Activated T-cell treated with anti-CD3 and anti-CD28 coated beads for 48 hours (primary cell): ENCODE results near the gene CCDC157.
"Not testable (repeated sequence)": the region's sequence is repeated elsewhere in the genome, so short reads cannot be mapped to it uniquely, and the experiment has no call there.

Experiments
- DNase-seq: peaks from one replicate; pipeline ENCODE4 v3.0.0-alpha.2; 2020; ENCODE audit warnings: low read depth

Gene CCDC157

DNA sequence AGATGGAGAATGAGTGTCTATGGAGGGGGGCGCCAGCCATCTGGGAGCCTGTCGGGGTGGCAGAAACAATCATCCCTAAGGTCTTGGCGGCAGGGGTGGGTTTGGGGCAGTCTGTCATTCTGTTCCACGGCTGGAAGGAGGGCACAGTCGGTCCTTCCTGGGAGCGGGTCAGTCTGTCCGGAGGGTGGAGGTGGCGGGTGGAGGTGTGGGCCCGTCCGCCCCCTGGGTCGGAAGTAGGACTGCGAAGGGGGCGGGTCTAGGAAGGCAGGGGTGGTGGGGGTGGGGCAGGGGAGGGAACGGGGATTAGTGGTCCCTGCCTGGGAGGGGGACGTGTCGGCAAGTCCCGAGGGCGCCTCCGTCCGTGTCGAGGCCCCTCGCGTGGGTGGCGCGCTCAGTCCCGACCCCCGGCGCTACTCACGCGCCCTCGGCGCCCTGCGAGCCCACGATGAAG lies 30.5 kb upstream of the CCDC157 start:
- peak; percentile 27 for DNase-seq

GRCh38 chr22:30326706-30327362 lies 30.0 kb upstream of the CCDC157 start, which contains the start of gene TBC1D10A:
TBC1D10A (minus strand) TSS chr22:30326941; CDS start chr22:30326881, 60 bp downstream.
- DNase-seq, result peak; percentile 94

GRCh38 chr22:30327864-30328345 lies 28.9 kb upstream of the CCDC157 start:
- no peak for DNase-seq

- DNase-seq, result no peak
Observed at GRCh38 chr22:30328466-30329049, 28.2 kb upstream of the CCDC157 start.

GRCh38 chr22:30332551-30332950 lies 24.3 kb upstream of the CCDC157 start:
- DNase-seq, result no peak

- DNase-seq, result no peak
Observed at GRCh38 chr22:30332994-30333706, 23.7 kb upstream of the CCDC157 start.

DNA sequence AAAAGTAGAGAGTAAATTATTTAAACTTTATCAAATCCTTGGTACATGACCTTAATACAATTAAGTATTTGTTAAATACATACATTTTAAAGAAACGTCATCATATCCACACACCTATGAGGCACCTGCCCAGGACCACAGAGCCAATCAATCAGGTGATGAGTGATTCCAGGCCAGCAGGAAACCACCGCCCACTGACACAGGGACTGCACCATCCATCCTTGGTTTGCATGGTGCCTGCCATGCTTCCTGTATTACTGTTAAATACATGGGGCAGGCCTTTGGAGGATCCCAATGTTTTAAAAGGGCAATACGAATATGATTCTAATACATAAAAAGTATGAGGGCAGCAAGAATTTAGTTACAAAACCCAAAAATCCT lies 23.1 kb upstream of the CCDC157 start:
- DNase-seq, result no peak

DNA sequence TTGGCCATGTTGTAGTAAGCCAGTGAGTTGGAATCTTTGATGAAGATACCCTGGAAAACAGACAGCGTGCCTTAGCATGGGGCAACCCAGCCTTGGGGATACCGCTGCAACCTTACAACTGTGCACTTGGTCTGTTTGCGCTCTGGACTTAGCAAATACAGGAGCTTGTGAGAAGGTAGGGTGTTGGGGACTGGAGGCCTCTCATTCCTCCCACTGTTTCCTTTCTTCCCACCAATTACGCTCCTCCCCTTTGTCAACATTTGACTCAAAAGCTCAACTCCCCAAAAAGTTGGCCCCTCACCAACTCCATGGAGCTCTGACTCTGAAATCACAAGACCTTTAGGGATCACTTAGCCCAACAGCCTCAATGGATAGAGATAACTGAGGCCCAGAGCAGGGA lies 22.2 kb upstream of the CCDC157 start:
- DNase-seq, result no peak

GRCh38 chr22:30335236-30335635 lies 21.6 kb upstream of the CCDC157 start:
- DNase-seq, result no peak

GRCh38 chr22:30336752-30337460 lies 19.9 kb upstream of the CCDC157 start:
- no peak for DNase-seq

DNA sequence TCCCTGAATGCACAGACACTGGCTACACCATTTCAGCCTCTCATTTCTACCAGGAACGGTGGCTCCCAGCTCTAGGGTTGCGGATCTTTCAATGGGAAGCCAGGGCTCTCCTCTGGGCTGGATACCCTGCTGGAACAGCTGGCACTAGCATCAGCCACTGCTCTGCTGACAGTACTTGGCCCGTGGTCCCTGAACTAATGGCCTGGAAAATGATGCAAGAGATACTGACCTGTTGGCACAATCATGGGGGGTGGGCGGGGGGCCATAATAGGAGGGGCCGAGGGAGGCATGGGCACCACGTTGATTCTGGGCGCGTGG lies 19.4 kb upstream of the CCDC157 start:
- DNase-seq, result no peak

DNA sequence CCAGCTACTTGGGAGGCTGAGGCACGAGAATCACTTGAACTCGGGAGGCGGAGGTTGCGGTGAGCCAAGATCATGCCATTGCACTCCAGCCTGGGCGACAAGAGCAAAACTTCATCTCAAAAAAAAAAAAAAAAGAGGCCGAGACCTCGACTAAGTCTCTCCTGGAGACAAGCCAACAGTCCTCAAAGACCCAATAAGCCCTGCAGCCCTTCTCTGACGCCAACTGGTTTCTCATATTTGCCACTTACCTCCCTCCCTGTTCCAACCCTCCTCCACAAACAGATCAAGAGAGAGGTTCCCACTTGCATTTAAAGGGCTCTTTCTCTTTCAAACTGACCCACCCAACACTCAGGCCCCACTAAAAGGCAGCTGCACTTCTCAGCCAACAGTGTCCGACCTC lies 18.5 kb upstream of the CCDC157 start:
- not testable (repeated sequence) for DNase-seq

DNA sequence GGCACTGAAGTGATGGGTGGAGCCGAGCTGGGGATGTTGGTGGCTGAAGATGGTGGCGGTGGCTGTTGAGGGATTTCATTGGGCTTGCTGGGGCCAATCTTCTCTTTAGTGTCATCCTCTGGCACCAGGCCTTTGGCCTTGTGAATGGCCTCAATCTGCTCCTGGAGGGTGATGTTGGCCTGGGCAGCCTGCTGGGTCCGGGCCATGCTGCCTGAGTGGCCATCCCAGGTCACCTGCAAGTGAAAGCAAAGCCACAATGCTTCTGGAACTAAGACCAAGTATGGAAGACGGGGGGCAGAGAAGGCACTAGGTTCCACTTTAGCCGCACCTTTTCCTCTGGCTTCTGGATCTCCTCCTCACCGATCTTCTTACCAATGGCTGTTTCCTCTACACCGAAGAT lies 18.0 kb upstream of the CCDC157 start:
- DNase-seq, result no peak

DNA sequence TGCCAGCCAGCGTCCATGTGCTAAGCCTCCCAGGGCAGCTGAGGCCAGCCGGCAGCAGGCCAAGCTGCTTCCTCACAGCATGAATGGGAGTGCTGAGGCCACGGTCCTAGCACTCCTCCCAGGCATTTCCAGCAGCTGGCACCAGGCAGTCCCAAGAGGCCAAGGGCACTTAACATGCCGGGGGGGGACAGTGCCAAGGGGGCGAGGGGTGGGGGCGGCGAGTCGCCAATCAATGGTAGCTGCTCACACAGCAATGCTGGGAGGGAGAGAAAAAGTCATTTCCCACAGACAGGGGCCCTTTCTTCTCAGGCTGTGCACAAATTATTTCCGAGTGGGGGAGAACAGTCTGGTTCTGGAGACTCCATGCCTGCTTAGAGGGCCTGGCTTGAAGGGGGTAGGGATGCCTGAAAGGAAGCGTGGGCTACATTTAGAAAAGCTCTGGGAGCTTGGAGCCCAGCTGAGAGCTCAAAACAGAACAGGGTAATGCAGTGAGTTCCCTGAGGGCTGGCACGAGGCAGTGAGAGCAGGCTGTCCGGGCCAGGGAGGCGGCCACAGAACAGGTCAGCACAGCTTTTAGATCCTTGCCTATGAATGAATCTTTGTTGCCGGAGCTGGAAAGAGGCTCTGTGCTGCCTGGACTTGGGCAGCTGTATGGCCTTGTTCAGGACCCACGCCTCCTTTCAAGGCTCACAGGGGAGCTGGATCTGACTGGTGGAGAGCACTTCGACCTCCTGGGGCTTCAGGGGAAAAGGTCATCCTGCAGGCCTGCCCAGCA lies 15.7 kb upstream of the CCDC157 start:
- DNase-seq, result no peak

DNA sequence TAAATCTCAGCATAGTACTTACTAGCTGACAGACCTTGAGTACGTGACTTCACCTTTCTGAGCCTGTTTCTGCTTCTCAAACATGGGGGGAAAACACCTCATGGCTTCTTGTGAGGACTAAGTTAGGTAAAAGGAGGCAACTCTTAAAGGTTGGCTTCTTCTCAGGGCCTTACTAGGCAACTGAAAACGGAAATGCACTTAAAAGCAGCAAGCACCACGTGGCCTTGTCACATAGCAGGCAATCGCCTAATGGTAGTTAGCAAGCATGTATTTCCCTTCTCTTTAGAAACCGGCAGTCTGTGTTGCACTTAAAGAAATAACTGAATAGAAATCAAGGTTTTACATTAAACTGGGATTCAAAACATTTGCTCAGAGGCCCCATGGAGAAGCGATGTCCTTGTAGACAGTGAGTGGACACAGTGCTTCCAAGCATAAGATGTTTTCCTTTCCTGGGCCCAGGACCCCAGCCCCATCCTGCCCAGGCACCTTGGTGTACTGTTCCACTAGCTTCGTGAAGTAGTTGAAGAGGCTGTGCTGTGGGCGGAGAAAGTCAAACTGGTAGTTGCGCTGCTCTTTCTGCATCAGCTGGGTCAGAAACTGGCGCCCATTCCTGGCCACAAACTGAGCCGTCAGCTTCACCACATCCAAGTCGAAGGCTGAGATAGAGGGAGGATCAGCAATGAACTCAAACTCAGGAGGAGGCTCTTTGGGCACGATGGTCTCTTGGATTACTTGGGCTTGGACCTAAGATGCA lies 12.2 kb upstream of the CCDC157 start:
- DNase-seq, result peak; percentile 47

GRCh38 chr22:30347255-30347892 lies 9.4 kb upstream of the CCDC157 start:
- DNase-seq, result no peak

- no peak for DNase-seq
Observed at GRCh38 chr22:30348404-30348803, 8.4 kb upstream of the CCDC157 start.

DNA sequence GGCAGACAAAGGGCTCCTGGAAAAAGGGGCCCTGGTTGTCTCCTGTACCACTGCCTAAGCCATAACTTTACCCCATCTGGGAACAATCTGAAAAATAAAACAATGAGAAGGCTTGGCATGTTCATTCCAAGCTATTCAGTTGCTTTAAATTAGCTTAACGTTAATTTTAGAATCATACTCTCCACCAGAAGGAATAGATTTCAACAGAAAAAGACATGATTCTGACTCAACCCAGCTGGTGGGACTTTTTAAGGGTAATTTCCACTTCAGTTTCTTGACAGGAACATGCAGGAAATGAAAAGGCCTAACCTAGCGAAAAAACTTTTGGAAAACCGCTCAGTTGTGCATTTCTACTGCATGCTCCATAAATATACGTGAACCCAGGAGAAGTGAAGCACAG lies 8.0 kb upstream of the CCDC157 start:
- no peak for DNase-seq

- DNase-seq, result no peak
Observed at GRCh38 chr22:30351226-30351625, 5.6 kb upstream of the CCDC157 start.

DNA sequence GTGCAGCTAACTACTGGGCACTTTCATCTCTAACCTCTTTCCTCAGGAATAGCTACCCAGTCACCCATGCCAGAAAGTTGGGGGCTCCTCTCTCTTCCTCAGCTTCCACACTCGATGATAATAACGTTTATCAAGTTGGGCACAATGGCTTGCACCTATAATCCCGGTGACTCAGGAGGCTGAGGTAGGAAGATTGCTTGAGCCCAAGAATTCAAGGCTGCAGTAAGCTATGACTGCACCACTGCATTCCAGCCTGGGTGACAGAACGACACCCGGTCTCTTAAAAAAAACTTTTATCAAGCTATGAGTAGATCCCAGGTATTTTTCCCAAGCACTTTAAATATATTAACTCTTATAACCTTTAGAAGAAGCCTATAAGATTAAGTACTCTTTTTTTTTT lies 2.2 kb upstream of the CCDC157 start:
- no peak for DNase-seq

- DNase-seq, result no peak
Observed at GRCh38 chr22:30357236-30357570, 396 bp downstream of the CCDC157 start.
